Activated T-helper 2 cell treated with anti-CD3 and anti-CD28 coated beads, Interferon-gamma antibody, Interleukin-2, Interleukin-4, amounts not matched to agents 10 μg/mL and 5 μg/mL and 100 μg/mL, durations not matched to agents 14 hours and 24 hours and 36 hours (primary cell): ENCODE results near the gene MNT. TPM values are rescaled to one million over a fixed set of nuclear protein-coding genes. Genes with fewer than 3 reads are reported as not detected.

ENCODE experiments used
- DNase-seq: peaks from one replicate; pipeline ENCODE4 v3.0.0; 2021; ENCODE audit warnings: low spot score
- H3K27ac Mint-ChIP-seq: one replicate; pipeline ENCODE4 v1.8.0; 2021; ENCODE audit warnings: mixed read lengths
- H3K27me3 Mint-ChIP-seq: one replicate; pipeline ENCODE4 v1.8.0; 2021; ENCODE audit warnings: low read depth, mixed read lengths
- H3K36me3 Mint-ChIP-seq: one replicate; pipeline ENCODE4 v1.8.0; 2021; ENCODE audit warnings: low read depth, mixed read lengths
- H3K4me1 Mint-ChIP-seq: one replicate; pipeline ENCODE4 v1.8.0; 2021; ENCODE audit warnings: low read depth, mixed read lengths
- H3K4me3 Mint-ChIP-seq: one replicate; pipeline ENCODE4 v1.8.0; 2021; ENCODE audit warnings: low read depth, mild to moderate bottlenecking, moderate library complexity, mixed read lengths
- H3K9me3 Mint-ChIP-seq: one replicate; pipeline ENCODE4 v1.8.0; 2021; ENCODE audit warnings: mixed read lengths
- intact Hi-C: fragments of 100-400 bp; cut with micrococcal nuclease; formaldehyde crosslinking; loops from one replicate; pipeline ENCODE4 v1.15.1; 2023
- total RNA-seq: library from RNA; stranded (reverse); gene quantifications from 2 replicates; pipeline ENCODE4 v1.2.3, GENCODE V29; 2022

Gene MNT
- total RNA-seq, 1 donor from 2014 or later, result 30.4 TPM

DNA sequence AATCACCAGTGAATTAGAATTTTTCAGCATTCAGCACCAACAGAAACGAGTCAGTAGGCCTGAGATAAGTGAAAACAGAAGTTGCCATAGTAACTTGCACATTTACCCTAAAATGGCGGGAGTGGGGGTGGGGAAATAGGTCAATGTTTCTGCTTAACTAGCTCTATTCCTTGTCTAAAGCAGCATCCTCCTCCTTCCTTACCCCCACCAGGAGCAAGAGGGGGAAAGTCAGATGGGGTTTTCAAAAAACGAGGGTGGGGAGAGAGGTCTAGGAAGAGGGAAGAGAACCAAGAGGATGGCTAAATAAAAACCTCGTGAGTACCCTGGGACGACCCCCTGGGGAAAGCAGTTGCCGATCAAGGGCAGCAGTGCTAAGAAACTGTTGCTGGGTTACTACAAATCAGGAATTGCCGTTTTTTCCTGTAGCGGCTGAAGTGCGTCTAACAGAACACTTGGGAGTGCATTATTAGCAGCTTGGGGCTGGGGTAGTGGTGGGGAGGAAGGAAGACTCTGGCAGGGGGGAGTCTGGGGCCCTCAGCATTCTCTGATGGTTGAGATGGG is 34.4 kb upstream of the MNT start:
- no peaks in the 10 kb centered on the region for H3K27me3 Mint-ChIP-seq
- H3K36me3 Mint-ChIP-seq, result peaks cover 39% of the 10 kb centered on the region
- no peak overlapping the region for H3K27ac Mint-ChIP-seq
- DNase-seq, result no peak
- no peaks in the 10 kb centered on the region for H3K9me3 Mint-ChIP-seq
- intact Hi-C loops, result no loop called here
- no peaks in the 10 kb centered on the region for H3K4me1 Mint-ChIP-seq
- H3K4me3 Mint-ChIP-seq, result no peak overlapping the region

DNA sequence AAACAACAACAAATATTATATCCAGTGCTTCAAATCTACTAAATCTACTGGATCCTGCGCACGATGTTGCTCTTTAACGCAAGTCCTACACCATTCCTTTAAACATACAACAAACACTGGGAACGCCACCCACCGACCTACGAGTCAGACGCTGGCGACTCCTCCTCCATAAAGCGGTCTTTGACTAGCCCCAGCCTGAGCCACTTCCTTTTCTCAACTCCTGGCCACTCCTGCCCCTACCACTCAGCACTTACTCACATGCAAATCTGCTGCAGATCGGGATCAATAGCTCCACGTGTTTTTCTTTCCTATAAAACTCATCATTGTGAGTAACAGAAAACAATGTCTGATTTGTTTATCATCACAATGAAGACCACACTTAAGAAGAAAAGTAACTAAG is 32.8 kb upstream of the MNT start:
- intact Hi-C loops, result no loop called here
- no peaks in the 10 kb centered on the region for H3K9me3 Mint-ChIP-seq

DNA sequence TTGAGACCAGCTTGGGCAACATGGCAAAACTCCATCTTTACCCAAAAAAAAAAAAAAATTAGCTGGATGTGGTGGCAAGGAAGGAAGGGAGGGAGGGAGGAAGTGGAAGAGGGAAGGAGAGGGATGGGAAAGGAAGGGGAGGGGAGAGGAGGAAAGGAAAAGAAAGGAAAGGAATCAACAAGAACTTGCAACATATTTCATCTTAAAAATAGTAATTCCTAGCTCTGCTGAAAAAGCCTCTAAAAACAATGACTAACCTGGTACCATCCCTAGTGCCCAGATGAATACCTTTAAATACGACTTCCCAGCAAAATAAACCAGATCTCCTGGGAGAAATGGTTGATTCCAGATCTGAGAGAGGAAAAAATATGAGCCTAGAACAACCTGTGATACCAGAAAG is 27.1 kb upstream of the MNT start:
- DNase-seq, result no peak
- H3K4me1 Mint-ChIP-seq, result no peaks in the 10 kb centered on the region
- intact Hi-C loops, result no loop called here
- H3K9me3 Mint-ChIP-seq, result no peaks in the 10 kb centered on the region
- H3K27ac Mint-ChIP-seq, result no peak overlapping the region
- peaks cover 7% of the 10 kb centered on the region for H3K36me3 Mint-ChIP-seq
- H3K27me3 Mint-ChIP-seq, result no peaks in the 10 kb centered on the region
- H3K4me3 Mint-ChIP-seq, result no peak overlapping the region

More for the DNA sequence above, 32.8 kb upstream of the MNT start:
- DNase-seq, result no peak
- Mint-ChIP-seq H3K27me3 (no peaks in the 10 kb centered on the region), H3K4me3 (no peak overlapping the region), H3K36me3 (peaks cover 31% of the 10 kb centered on the region), H3K27ac (no peak overlapping the region), H3K4me1 (no peaks in the 10 kb centered on the region)

DNA sequence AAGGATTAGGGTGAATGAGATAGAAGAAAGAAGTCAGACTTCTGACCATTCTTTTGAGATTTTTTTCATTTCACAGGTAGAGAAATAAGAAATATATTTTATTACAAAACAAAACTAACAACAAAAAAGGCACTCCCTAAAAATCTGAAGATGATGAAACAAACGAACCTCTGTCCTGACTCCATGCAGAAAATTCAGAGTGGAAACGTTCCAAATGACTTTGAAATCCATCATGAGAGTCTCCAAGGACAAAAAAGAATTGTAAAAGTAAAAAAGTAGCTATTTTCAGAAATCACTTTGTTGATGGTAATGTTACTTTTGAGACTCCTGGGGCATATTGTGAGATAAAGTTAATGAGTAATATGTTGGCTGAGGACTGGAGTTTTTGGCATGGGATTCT is 26.4 kb upstream of the MNT start:
- H3K4me3 Mint-ChIP-seq, result no peak overlapping the region
- no peaks in the 10 kb centered on the region for H3K4me1 Mint-ChIP-seq
- intact Hi-C loops, result no loop called here
- no peak overlapping the region for H3K27ac Mint-ChIP-seq
- H3K36me3 Mint-ChIP-seq, result peaks cover 6% of the 10 kb centered on the region
- no peak for DNase-seq
- no peaks in the 10 kb centered on the region for H3K9me3 Mint-ChIP-seq
- no peaks in the 10 kb centered on the region for H3K27me3 Mint-ChIP-seq

DNA sequence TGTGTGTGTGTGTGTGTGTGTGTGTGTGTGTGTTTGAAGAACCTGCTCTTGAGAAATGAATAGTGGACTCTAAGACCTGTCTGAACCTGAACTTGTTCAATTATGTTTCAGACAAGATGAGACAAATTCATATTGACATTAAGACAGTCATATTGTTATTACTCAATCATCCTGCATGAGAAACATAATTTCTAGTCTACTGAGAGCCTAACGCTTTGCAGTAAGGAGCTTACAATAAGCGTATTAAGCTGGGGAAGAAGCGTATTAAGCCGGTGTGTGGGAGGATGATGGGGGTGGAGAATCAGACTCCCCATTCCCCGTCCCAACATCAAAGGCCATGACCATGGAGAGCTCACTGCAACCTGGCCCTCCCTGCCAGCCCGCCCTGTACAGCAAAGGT is 22.4 kb upstream of the MNT start:
- intact Hi-C loops, result no loop called here
- Mint-ChIP-seq H3K27me3 (no peaks in the 10 kb centered on the region), H3K27ac (no peak overlapping the region), H3K9me3 (no peaks in the 10 kb centered on the region), H3K4me1 (no peaks in the 10 kb centered on the region), H3K4me3 (no peak overlapping the region), H3K36me3 (peaks cover 19% of the 10 kb centered on the region)
- no peak for DNase-seq

DNA sequence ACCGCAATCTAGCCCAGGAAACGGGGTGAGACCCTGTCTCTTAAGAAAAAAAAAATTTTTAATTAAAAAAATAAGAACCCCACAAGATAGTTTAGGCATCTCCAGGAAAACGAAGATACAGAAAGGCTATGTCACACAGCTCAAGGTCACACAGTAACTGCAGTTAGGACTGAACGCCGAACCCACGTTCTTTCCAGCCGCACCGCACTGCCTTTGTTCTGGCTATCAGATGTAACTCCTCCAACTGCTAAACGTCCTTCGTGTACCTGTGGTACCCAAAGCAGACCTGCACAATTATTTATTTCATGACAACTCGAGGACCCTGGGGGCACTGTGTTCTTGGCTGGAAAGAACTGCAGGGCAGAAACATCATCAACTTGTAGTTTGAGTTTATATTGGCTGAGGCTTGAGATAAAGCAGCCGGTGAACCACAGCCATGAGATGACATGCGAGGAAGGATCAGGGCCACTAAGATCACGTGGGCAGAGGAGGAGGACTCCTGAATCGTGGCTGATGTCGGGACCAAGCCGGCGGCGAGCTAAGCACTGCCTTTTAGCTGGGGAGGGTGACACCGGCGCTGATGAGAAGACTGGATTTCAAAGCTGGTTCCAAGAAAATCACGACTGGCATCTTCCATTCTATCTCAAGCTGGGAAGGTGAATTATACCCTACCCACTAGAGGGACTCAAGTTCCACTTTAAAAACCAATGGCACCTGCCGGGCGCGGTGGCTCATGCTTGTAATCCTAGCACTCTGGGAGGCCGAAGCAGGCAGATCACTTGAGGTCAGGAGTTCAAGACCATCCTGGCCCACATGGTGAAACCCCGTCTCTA is 20.7 kb upstream of the MNT start:
- peaks cover 27% of the 10 kb centered on the region for H3K36me3 Mint-ChIP-seq
- no peaks in the 10 kb centered on the region for H3K9me3 Mint-ChIP-seq
- no peaks in the 10 kb centered on the region for H3K4me1 Mint-ChIP-seq
- no peak overlapping the region for H3K27ac Mint-ChIP-seq
- no peak for DNase-seq
- no peak overlapping the region for H3K4me3 Mint-ChIP-seq
- no peaks in the 10 kb centered on the region for H3K27me3 Mint-ChIP-seq
- intact Hi-C loops, result no loop called here

DNA sequence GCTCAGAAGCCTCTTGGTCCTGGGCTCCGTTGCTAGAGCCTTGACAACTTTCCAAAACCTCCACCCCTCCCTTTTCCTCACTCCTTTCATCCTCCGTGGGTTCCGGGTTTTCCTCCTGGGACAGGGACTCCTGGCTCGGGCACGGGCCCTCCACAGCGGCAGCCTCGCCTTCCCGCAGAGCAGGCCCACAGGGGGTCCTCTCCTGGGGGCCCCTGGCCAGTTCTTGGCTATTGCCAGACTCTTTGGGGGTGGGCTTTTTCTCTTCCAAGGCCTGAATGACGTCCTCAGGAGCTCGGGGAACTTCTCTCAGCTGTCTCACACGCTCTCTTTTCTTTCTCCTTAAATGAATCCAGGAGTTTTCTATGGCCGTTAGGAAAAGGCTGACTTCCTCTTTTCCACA is 19.3 kb upstream of the MNT start:
- Mint-ChIP-seq H3K4me3 (no peak overlapping the region), H3K36me3 (peaks cover 22% of the 10 kb centered on the region), H3K9me3 (no peaks in the 10 kb centered on the region), H3K27ac (no peak overlapping the region), H3K27me3 (no peaks in the 10 kb centered on the region), H3K4me1 (no peaks in the 10 kb centered on the region)
- no peak for DNase-seq
- intact Hi-C loops, result no loop called here

DNA sequence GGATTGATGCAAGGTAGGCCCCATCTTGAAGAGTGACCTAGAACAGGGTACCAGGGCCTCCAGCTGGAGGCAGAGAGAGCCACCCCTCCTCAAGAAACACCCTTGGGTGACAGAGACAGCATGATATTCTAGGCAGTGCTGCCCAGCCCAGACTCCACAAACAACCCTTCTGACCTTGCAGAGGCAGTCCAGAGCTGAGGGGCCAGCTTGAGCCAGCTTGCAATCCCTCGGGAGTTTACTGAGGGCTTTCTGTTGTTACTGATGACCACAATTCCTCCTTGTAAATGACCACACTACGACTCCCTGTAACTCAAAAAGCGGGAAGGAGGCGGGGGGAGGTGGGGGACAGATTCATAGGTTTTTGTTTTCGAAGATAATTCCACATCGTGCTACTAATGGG is 18.6 kb upstream of the MNT start:
- Mint-ChIP-seq H3K36me3 (peaks cover 23% of the 10 kb centered on the region), H3K4me1 (no peaks in the 10 kb centered on the region), H3K27me3 (no peaks in the 10 kb centered on the region), H3K4me3 (no peak overlapping the region), H3K9me3 (no peaks in the 10 kb centered on the region), H3K27ac (no peak overlapping the region)
- DNase-seq, result no peak
- intact Hi-C loops, result no loop called here

DNA sequence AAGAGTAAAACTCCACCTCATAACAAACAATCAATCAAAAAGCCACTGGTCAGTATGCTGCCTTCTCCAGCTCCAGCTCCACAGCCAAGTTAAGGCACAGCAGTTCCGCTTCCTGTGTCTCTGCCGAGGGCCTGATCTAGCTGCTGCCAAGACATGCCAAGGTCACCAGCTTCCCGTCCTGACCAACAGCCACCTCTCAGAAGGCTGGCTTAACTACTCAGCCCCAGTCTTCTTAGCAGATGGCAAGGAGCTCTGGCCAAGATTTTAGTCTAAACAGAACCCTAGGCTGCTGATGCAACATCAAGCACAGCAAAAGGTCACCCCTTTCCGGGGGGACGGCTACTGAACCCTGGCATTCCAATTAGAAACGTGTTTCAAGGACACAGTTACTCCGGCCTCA is 17.7 kb upstream of the MNT start:
- Mint-ChIP-seq H3K4me1 (no peaks in the 10 kb centered on the region), H3K4me3 (no peak overlapping the region), H3K9me3 (no peaks in the 10 kb centered on the region), H3K27ac (no peak overlapping the region), H3K27me3 (no peaks in the 10 kb centered on the region), H3K36me3 (peaks cover 28% of the 10 kb centered on the region)
- no peak for DNase-seq
- intact Hi-C loops, result no loop called here

DNA sequence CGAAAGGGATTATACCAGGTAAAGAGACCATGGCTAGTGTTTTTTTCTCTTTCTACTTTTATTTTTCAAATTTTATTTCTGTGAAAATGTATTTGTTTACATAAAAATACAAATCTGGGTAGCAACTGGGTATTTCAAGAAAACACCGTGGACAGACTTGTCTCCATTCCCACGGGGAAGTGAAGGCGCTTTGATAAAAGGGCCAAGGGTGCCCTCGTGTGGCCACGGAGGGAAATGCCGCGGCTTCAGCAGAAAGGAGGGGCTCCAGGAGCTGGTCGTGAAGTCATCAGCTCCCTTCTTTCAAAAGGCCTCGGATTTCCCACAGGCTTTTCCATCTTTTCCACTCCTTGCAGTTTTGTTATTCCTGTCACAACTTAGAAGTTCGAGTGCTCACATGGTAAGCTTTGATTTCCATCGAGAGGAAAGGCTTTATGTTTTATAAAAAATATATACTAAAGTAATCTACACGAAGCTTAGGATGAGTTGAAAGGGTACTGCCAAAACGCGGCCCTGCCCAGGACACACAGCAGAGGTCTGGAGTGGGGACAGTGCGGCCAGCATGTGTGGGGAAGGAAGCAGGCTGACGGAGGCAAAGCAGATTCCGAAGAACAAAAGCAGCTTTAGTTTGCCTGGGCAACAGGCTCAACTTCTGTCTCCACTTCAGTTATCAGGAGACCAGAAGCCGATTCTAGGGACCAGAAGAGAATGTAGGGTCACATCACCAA is 15.3 kb upstream of the MNT start:
- peak; percentile 74 for DNase-seq
- Mint-ChIP-seq H3K4me1 (no peaks in the 10 kb centered on the region), H3K36me3 (peaks cover 28% of the 10 kb centered on the region), H3K27ac (no peak overlapping the region), H3K9me3 (no peaks in the 10 kb centered on the region), H3K27me3 (no peaks in the 10 kb centered on the region), H3K4me3 (no peak overlapping the region)
- intact Hi-C loops, result loop anchor here (1.0 to 2.0 kb wide), 2 partner anchors 13 to 34 kb away; no protein-coding TSS in a partner anchor

DNA sequence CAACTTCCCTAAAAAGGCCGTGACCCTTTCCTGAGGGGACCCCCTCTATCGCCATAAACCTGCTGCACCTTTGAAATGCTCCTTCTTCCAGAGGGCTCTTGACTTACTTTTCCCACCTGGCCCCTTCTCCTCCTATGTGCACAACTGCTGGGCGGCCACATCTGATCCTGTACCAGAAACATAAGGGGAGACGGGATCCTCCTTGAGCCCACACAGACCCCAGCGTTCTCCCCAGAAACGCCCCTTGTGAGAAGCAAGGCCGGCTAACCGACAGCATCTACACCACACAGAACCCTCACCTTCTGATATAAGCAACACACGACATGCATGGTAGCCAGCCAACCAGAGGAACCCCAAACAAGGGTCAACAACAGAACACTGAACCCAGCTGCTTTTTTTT is 14.2 kb upstream of the MNT start:
- peaks cover 22% of the 10 kb centered on the region for H3K36me3 Mint-ChIP-seq
- DNase-seq, result no peak
- no peaks in the 10 kb centered on the region for H3K4me1 Mint-ChIP-seq
- no peaks in the 10 kb centered on the region for H3K27me3 Mint-ChIP-seq
- H3K9me3 Mint-ChIP-seq, result no peaks in the 10 kb centered on the region
- no peak overlapping the region for H3K4me3 Mint-ChIP-seq
- intact Hi-C loops, result no loop called here
- no peak overlapping the region for H3K27ac Mint-ChIP-seq

DNA sequence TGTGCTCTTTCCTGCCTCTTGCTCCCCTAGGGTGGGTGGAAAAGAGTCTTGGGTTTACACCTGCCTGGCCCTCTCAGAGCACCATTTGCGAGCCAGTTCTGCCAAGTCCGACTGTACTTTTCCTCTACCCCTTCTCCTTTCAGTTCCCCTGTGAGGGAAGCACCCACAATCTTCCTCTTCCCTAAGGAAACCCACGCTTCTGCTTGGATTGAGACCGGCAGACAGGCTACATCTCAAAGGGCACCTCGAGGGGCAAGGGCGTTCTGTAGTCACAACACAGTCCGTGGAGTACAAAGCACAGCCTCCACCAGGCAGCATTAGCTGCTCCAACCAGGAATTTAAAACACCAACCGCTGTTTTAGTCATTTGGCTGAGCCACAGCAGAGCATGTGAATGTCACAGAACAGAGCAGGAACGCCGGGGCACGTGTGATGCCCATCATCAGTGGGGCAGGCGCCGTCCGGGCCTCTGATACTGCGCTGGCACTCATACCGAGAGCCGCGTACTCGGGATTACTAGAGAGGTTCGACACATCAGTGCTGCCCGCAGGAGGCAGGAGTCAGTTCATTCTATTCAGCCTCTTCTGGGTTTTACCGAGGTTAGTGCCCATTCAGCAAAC is 13.7 kb upstream of the MNT start:
- Mint-ChIP-seq H3K27ac (no peak overlapping the region), H3K27me3 (no peaks in the 10 kb centered on the region), H3K36me3 (peaks cover 22% of the 10 kb centered on the region), H3K9me3 (no peaks in the 10 kb centered on the region), H3K4me1 (no peaks in the 10 kb centered on the region), H3K4me3 (no peak overlapping the region)
- intact Hi-C loops, result no loop called here
- DNase-seq, result no peak

DNA sequence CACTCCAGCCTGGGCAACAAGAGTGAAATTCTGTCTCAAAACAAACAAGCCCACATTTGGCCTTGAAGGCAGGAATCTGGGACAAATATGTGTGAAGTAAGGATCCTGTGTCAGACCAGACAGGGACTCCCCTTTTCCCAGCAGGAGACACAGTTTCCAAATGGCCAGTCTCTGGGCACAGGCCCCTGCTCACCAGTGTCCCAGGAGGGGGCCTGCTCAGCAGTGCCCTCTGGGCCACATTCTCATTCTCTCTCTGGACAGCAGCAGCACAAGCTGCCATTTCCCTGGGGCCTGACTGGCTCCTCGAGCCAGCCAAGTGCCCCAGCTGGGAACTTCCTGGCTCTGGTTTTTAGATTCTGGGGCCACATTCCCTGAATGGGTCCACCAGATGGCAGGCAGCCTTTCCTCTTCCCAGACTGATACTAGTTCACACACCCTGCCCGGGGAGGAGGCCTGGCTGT is 11.7 kb upstream of the MNT start:
- H3K27ac Mint-ChIP-seq, result no peak overlapping the region

More for the DNA sequence above, 11.7 kb upstream of the MNT start:
- H3K4me3 Mint-ChIP-seq, result no peak overlapping the region
- no peaks in the 10 kb centered on the region for H3K27me3 Mint-ChIP-seq
- no peak for DNase-seq
- no peaks in the 10 kb centered on the region for H3K9me3 Mint-ChIP-seq
- H3K36me3 Mint-ChIP-seq, result peaks cover 13% of the 10 kb centered on the region
- intact Hi-C loops, result no loop called here
- no peaks in the 10 kb centered on the region for H3K4me1 Mint-ChIP-seq
